ENCODE measurements around the gene KLHL22.

- TF ChIP-seq POLR2A (IDR thresholded peaks at IDR 0.05; ENCODE audit: low read depth, low read length) = no peak
- TF ChIP-seq POLR2AphosphoS5 (IDR thresholded peaks at IDR 0.05; ENCODE audit: low read depth, low read length) = no peak
Measured at GRCh38 chr22:20510811-20511577, 15.4 kb upstream of the KLHL22 start.

Measured in GM12892 (cell line).